Activated T-cell treated with anti-CD3 and anti-CD28 coated beads, Interleukin-2, amount 50 U/mL, for 72 hours (primary cell): Measurements from ENCODE around the gene ITGB8. TPM values are rescaled to one million over a fixed set of nuclear protein-coding genes. Genes with fewer than 3 reads are reported as not detected.
"Not testable (repeated sequence)": the region's sequence is repeated elsewhere in the genome, so short reads cannot be mapped to it uniquely, and the experiment has no call there.

ENCODE experiments used
- ATAC-seq, 2 donors: fragments of 150-1000 bp; cut with Tn5 transposase; replicated peaks in 1 of 2; 2 replicates each; pipeline ENCODE4 v1.10.0; 2021; ENCODE audit warnings: moderate library complexity in 2 of 2, mild to moderate bottlenecking in 1 of 2
- DNase-seq, 2 donors: peaks; one replicate each; pipeline ENCODE4 v3.0.0; 2021 to 2022; ENCODE audit warnings: mixed read lengths in 1 of 2
- H3K27ac Mint-ChIP-seq: one replicate; pipeline ENCODE4 v1.8.0; 2022; ENCODE audit warnings: mild to moderate bottlenecking, moderate library complexity, mixed read lengths
- H3K27me3 Mint-ChIP-seq: one replicate; pipeline ENCODE4 v1.8.0; 2022; ENCODE audit warnings: low read depth, mixed read lengths
- H3K36me3 Mint-ChIP-seq, 2 donors: one replicate each; pipeline ENCODE4 v1.8.0; 2022; ENCODE audit warnings: mixed read lengths in 2 of 2, mild to moderate bottlenecking in 1 of 2; ENCODE audit not compliant: insufficient read depth in 2 of 2
- H3K4me1 Mint-ChIP-seq: one replicate; pipeline ENCODE4 v1.8.0; 2022; ENCODE audit warnings: low read depth, mixed read lengths
- H3K4me3 Mint-ChIP-seq, 2 donors: one replicate each; pipeline ENCODE4 v1.8.0; 2022; ENCODE audit warnings: mild to moderate bottlenecking in 2 of 2, mixed read lengths in 2 of 2, moderate library complexity in 2 of 2
- H3K9me3 Mint-ChIP-seq, 2 donors: one replicate each; pipeline ENCODE4 v1.8.0; 2022; ENCODE audit warnings: mixed read lengths in 2 of 2
- total RNA-seq, 2 donors: library from RNA; stranded (reverse); gene quantifications; one replicate each; pipeline ENCODE4 v1.2.3, GENCODE V29; 2022

Gene ITGB8
- total RNA-seq, 2 donors from 2014 or later = 0.02 TPM; not detected in 1

DNA sequence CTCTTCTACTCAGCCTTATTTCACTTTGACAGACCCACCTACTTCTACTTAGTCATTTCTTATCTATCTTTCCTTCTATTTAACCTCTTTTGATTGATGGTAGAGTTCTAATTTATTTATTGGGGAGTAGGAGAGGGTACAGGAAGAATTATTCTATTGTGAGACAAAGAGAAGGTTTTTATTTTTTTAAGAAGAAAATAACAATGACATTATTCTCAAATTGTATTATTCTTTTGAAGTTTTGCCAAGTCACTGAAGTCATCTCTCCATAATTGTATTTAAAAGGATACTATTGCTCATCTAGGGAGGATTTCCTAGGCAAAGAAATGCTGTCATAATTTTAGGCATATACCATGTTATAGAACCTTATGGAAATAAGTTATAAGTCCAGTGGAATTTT, 52.7 kb downstream of the ITGB8 start:
- DNase-seq (no peak), ATAC-seq (no peak)
- Mint-ChIP-seq H3K9me3 (no peaks in the 10 kb centered on the region), H3K36me3 (no peaks in the 10 kb centered on the region), H3K4me1 (no peaks in the 10 kb centered on the region), H3K27ac (no peak overlapping the region), H3K27me3 (no peaks in the 10 kb centered on the region), H3K4me3 (no peak overlapping the region)

DNA sequence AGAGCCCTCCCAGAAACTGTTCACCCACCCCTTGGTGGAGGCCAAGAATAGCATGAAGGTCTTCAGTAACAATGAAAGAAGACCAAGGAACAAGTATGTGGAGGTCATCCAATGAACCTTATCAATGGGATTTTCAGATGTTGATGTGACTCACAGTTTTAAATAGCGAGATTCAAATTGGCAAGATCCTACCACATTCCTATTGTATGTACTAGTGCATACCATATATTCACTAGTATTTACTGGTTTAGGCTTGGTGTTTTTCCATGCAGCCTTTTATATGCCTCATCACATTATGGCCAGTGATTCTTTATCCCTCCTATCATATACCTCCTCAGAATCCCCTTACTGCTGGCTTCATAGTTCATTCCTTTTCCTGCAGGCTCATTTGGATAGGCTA, 54.4 kb downstream of the ITGB8 start:
- no peaks in the 10 kb centered on the region for H3K9me3 Mint-ChIP-seq
- H3K4me1 Mint-ChIP-seq = no peaks in the 10 kb centered on the region
- DNase-seq (no peak), ATAC-seq (no peak)
- no peaks in the 10 kb centered on the region for H3K36me3 Mint-ChIP-seq
- no peak overlapping the region for H3K27ac Mint-ChIP-seq
- H3K27me3 Mint-ChIP-seq = no peaks in the 10 kb centered on the region
- no peak overlapping the region for H3K4me3 Mint-ChIP-seq

DNA sequence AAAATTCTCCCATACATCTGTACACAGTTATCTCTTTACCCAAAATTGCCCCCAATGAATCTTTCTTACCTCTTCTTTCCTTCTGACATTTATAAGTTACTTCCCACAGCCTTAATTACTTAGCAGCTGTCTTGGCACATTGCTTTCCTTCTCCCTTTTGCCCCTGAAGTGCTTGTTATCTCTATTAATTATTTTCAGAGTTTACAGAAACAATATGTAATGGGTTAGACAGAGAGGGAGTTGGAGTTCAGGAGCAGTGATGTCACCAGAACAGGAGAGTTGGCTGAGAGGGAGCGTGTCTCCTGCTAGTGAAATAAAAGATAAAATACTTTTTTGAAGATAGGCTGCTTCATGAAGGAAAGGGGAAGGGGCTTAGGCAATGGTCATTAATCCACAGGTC, 57.4 kb downstream of the ITGB8 start:
- H3K4me3 Mint-ChIP-seq = no peak overlapping the region
- H3K27ac Mint-ChIP-seq = no peak overlapping the region
- no peak for ATAC-seq
- no peaks in the 10 kb centered on the region for H3K4me1 Mint-ChIP-seq
- no peaks in the 10 kb centered on the region for H3K9me3 Mint-ChIP-seq
- no peaks in the 10 kb centered on the region for H3K27me3 Mint-ChIP-seq
- no peak for DNase-seq
- no peaks in the 10 kb centered on the region for H3K36me3 Mint-ChIP-seq

DNA sequence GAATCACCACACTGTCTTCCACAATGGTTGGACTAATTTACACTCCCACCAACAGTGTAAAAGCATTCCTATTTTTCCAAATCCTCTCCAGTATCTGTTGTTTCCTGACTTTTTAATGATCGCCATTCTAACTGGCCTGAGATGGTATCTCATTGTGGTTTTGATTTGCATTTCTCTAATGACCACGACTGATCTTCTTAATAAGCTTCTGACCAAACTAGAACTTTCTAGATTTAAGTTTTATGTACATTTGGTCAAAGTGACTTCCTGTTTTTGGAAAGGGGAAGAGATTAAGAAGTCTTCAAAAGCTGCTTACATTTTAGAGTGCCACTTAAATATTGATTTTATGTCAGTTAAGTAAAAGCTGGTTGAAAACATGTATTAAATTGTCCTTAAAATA, 58.5 kb downstream of the ITGB8 start:
- not testable (repeated sequence) for H3K9me3 Mint-ChIP-seq, H3K36me3 Mint-ChIP-seq, H3K27me3 Mint-ChIP-seq, H3K27ac Mint-ChIP-seq, H3K4me3 Mint-ChIP-seq, ATAC-seq, H3K4me1 Mint-ChIP-seq, DNase-seq

DNA sequence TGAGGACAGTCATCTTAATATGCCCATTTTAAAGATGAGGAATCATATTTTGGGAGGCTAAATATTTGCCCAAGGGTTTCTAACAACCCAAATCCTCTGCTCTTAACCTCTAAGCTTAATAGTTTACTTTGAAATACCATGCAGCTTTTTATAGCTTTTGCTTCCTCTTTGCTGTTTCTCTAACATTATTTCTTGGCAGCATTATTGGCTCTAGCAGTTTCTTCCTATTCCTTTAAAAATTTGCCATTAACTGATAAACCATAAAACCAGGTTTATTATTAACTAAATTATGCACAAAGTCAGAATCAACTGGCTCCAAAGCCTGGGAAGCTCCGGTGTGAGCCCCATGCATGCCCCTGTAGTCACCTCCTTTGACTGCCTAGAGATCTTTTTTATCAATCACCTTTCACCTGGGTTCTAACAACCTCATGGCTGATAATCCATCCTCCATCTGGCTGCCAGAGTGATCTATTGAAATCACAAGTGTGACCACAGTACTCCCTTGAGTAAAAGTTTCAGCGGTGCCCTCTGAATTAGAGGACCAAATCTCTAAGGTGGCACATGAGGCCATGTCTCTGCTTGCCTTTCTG, 62.4 kb downstream of the ITGB8 start:
- Mint-ChIP-seq H3K9me3 (no peaks in the 10 kb centered on the region), H3K27me3 (no peaks in the 10 kb centered on the region), H3K4me3 (no peak overlapping the region), H3K27ac (no peak overlapping the region), H3K4me1 (no peaks in the 10 kb centered on the region), H3K36me3 (no peaks in the 10 kb centered on the region)
- no peak for DNase-seq
- no peak for ATAC-seq

DNA sequence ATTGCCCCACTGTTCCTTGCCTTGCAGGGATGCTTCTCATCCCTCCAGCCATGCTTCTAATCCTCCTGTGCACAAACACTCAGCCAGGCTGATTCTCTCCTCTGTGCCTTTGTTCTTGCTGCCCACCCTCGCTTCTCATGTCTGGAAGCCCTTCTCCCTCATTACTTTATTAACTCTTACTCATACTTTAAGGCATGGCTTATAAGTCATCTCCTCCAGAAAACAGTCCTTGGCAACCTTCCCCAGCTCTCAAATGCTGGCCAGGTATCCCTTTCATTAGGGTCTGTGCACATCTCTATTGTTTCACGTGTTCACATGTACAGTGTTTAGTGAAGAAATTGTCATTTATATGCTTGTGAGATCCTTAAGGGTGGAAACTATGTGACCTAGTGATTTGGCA, 62.9 kb downstream of the ITGB8 start:
- H3K9me3 Mint-ChIP-seq = no peaks in the 10 kb centered on the region
- no peak overlapping the region for H3K27ac Mint-ChIP-seq
- H3K27me3 Mint-ChIP-seq = no peaks in the 10 kb centered on the region
- no peaks in the 10 kb centered on the region for H3K4me1 Mint-ChIP-seq
- no peak overlapping the region for H3K4me3 Mint-ChIP-seq
- DNase-seq (no peak), ATAC-seq (no peak)
- no peaks in the 10 kb centered on the region for H3K36me3 Mint-ChIP-seq

DNA sequence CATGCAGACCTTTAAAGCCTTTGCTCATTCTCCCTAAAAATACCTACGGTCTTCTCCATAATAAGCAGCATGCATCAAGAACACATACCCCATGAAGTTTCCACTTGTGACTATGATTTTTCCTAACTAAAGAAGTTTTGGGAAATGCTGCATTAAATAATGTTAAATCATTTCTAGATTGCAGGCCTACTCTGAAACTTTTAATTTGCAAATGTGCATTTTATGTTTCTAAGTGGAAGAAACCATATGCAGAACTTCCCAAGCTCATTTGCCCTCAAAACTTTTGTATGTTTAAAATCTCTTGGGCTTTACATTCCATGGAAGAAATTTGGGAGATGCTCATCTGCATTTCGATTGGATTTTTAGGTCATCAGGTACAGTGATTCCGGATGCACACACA, 63.6 kb downstream of the ITGB8 start:
- no peak overlapping the region for H3K4me3 Mint-ChIP-seq
- no peak for DNase-seq
- no peaks in the 10 kb centered on the region for H3K27me3 Mint-ChIP-seq
- H3K27ac Mint-ChIP-seq = no peak overlapping the region
- no peak for ATAC-seq
- no peaks in the 10 kb centered on the region for H3K4me1 Mint-ChIP-seq
- H3K9me3 Mint-ChIP-seq = no peaks in the 10 kb centered on the region
- H3K36me3 Mint-ChIP-seq = no peaks in the 10 kb centered on the region

DNA sequence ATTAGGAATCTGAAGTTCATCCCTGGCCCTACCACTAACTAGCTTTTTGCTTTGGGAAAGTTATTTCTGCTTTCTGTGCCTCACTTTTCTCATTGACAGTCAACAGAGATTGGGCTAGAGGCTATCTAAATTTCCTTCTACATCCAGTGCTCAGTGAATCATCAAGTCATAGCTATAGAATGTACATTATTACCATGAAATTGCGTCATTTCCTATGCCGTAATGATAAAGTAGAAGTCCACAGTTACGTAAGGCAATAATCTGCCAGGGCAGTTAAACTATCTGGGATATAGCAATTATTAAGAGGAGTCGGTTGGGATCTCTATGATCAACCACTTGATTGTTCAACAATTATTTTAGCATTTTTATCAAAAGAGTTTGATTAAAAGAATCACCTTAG, 64.4 kb downstream of the ITGB8 start:
- Mint-ChIP-seq H3K27ac (no peak overlapping the region), H3K4me1 (no peaks in the 10 kb centered on the region), H3K9me3 (no peaks in the 10 kb centered on the region), H3K27me3 (no peaks in the 10 kb centered on the region), H3K4me3 (no peak overlapping the region), H3K36me3 (no peaks in the 10 kb centered on the region)
- no peak for ATAC-seq
- DNase-seq = no peak

DNA sequence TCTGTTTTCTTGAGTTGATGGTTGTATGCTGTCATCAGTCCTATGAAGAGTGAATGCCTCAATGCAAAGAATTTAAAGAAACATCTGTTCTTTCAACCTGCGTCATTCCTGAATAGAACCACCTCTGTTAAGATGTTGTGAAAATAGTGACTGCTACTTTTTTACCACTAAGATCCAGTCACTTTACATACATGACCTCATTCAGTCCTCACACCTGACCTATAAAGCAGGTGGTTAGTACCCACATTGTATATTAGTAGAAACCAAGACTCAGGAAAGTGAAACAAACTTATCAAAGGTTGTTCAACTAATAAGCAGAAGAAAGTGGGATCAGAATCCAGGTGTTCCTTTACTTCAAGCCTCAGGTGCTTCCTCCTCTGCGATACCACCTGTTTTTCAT, 64.8 kb downstream of the ITGB8 start:
- no peak for ATAC-seq
- no peak overlapping the region for H3K4me3 Mint-ChIP-seq
- no peak overlapping the region for H3K27ac Mint-ChIP-seq
- no peaks in the 10 kb centered on the region for H3K4me1 Mint-ChIP-seq
- H3K27me3 Mint-ChIP-seq = no peaks in the 10 kb centered on the region
- no peaks in the 10 kb centered on the region for H3K9me3 Mint-ChIP-seq
- DNase-seq = no peak
- H3K36me3 Mint-ChIP-seq = no peaks in the 10 kb centered on the region

DNA sequence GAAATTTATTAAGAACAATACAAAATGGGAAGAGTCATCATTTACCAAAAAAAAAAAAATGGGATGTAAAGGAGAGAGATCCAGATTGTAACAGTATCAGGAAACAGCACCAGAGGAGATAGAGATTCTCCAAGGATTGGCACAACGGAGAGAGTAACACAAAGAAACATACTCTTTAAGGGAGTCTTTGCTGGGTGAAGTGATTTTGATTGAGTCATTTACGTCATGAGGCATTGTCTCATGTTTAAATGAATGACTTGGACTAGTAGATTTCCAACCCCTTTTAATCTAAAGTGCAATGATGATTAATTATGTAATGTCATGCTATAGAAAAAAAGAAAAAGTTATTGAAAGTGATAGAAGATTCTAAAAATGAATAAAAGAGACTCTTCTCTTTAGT, 68.8 kb downstream of the ITGB8 start:
- H3K4me1 Mint-ChIP-seq = no peaks in the 10 kb centered on the region
- no peak overlapping the region for H3K27ac Mint-ChIP-seq
- H3K27me3 Mint-ChIP-seq = no peaks in the 10 kb centered on the region
- H3K9me3 Mint-ChIP-seq = no peaks in the 10 kb centered on the region
- ATAC-seq (no peak), DNase-seq (no peak)
- H3K36me3 Mint-ChIP-seq = no peaks in the 10 kb centered on the region
- no peak overlapping the region for H3K4me3 Mint-ChIP-seq

DNA sequence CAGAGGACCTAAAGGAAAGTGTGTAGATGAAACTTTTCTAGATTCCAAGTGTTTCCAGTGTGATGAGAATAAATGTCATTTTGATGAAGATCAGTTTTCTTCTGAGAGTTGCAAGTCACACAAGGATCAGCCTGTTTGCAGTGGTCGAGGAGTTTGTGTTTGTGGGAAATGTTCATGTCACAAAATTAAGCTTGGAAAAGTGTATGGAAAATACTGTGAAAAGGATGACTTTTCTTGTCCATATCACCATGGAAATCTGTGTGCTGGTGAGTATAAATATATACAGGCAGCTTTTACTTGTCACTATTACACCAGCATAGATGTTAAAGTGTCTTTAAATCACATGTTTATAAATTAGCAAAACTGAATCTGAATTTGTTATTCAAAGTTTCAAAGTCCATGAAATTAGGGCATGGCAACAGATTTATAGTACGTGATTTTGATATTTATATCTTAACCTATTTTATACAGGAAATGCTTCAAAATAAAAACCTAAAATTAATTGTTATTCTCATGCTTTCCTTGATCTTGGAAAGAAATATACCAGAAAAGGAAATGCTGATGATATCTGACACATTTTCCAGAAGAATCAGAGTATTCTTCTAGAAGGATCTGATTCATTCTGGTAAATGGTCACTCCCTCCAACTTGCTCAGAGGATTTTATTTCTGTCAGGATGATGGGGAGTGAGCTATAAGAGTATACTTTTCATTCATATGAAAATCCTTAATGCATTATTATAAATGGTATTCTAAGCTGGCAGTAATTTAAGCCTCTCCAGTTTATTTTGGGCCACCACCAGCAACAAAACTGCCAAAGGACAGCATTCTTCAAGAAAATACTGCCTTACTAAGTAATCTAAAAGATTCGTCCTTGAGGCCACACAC, 71.4 kb downstream of the ITGB8 start:
- no peak for DNase-seq
- Mint-ChIP-seq H3K27ac (no peak overlapping the region), H3K36me3 (no peaks in the 10 kb centered on the region), H3K27me3 (no peaks in the 10 kb centered on the region), H3K9me3 (no peaks in the 10 kb centered on the region), H3K4me1 (no peaks in the 10 kb centered on the region), H3K4me3 (no peak overlapping the region)
- no peak for ATAC-seq

DNA sequence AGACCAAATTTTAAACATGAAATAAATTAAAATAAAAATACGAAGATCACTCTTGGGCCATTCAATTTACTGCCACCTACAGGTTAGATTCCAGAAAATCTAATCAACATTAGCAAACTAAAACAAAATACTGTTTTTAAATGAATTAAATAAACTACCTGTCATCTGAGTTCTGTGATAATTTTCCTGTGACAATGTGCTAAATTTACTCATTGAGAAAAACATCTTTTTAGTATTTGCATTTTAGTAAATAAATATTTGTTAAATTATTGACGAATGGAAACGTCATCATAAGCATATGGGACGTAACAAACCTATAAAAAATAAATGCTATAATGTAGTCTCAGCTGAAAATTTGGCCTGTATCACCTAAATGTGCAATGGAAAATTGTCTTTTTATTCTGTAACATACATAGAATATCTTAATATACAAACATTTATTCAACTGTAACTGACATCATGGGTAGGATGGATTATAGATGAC, 72.1 kb downstream of the ITGB8 start:
- H3K4me3 Mint-ChIP-seq = no peak overlapping the region
- H3K27me3 Mint-ChIP-seq = no peaks in the 10 kb centered on the region
- no peaks in the 10 kb centered on the region for H3K9me3 Mint-ChIP-seq
- ATAC-seq = no peak
- H3K4me1 Mint-ChIP-seq = no peaks in the 10 kb centered on the region
- DNase-seq = no peak
- H3K36me3 Mint-ChIP-seq = no peaks in the 10 kb centered on the region
- no peak overlapping the region for H3K27ac Mint-ChIP-seq

DNA sequence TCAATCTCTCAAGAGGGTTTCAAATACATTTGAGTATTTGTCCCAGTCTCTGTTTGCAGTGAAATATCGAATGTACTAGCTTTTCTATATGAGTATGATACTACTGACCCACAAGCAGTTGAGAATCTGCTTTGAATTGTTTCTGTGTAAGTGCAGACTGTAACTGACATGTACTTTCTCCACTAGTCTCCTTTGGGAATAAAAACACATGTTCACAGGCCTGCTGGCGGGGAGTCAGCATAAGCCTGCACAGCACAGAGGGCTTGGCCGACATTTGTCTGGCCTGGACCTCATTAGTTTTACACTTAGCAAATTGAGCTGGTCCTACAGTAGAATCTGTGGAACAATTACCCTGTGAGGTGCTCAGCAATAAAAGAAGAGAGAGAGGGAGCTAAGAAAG, 72.6 kb downstream of the ITGB8 start:
- Mint-ChIP-seq H3K27ac (no peak overlapping the region), H3K9me3 (no peaks in the 10 kb centered on the region), H3K4me3 (no peak overlapping the region), H3K4me1 (no peaks in the 10 kb centered on the region), H3K36me3 (no peaks in the 10 kb centered on the region), H3K27me3 (no peaks in the 10 kb centered on the region)
- DNase-seq (no peak), ATAC-seq (no peak)

DNA sequence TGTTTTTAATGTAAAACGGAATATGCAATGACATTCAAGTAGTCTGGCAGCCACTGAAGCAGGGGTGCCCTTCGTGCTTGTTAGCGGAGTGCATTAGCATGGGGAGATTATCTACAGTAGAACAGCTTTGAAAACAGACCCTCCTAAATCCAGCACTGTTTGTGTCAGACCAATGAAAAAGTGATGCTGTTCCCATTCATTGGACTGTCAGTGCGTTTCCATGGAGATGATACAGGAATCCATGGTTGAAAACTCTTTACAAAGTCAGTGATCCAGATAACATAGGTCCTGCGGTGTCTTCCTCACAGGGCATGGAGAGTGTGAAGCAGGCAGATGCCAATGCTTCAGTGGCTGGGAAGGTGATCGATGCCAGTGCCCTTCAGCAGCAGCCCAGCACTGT, 73.6 kb downstream of the ITGB8 start:
- Mint-ChIP-seq H3K4me3 (no peak overlapping the region), H3K9me3 (no peaks in the 10 kb centered on the region), H3K27me3 (no peaks in the 10 kb centered on the region), H3K4me1 (no peaks in the 10 kb centered on the region), H3K36me3 (no peaks in the 10 kb centered on the region), H3K27ac (no peak overlapping the region)
- DNase-seq = no peak
- no peak for ATAC-seq
